Glomerular visceral epithelial cell (primary cell): Measurements from ENCODE around the gene PRRG2.
A peak's percentile ranks its signal among the peaks of the same experiment; 100 is the strongest.

ENCODE experiments used
- DNase-seq: peaks from one replicate; pipeline ENCODE4 v3.0.0-alpha.2; 2016; ENCODE audit errors: extremely low spot score

PRRG2 gene

DNA sequence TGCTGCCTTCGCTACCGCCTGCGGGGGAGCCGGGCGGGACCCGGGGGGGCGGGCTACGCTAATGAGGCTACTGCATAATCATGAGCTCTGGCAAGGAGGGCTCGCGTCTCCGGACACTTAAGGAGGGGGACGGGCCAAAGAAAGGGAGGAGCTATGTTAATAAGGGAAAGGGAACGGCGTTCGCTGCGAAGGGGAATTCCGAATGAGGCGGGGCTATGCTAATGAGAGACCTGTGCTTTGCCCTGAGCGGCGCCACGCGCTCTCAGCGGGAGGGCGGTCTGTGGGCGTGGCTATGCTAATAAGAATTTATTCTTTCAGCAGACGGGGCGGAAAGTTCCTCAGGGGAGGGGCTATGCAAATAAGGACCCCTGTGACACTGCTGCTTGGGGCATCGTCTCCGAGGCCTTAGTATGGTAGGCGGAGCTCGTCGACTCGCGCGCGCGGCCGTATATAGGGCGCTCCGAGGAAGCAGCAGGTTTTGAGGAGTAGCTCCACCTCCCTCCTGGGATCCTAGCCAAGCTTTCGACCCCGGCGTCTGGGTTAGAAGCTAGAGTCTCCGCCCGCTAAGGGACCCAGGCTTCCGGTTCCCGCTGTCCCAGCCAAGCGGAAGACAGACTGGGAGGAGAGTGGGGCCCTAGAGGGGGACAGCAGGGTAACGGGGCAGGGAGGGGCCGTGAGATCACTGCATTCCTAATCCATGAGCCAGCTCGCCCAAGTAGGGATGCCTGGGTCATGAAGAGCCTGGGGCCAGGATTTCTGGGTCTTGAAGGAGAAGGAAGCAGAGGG is 59.2 kb downstream of the PRRG2 start, which contains the start of gene RRAS:
RRAS (minus strand) TSS at position 31 of the 786 bp plus-strand sequence. CDS start 45 bp downstream, outside the sequence.
- peak; percentile 100 for DNase-seq
